GM18517 (cell line): ENCODE measurements around the gene NHSL1.

Source experiments
- ATAC-seq: cut with Tn5 transposase; IDR thresholded peaks from one replicate; pipeline ENCODE4 v1.9.1; 2021; ENCODE audit warnings: mild to moderate bottlenecking, moderate library complexity; ENCODE audit not compliant: unreplicated experiment

NHSL1 gene

GRCh38 chr6:138405816-138406413 is 93.4 kb downstream of the NHSL1 start:
- ATAC-seq, result no peak

- ATAC-seq, result no peak
Measured at GRCh38 chr6:138404666-138405337, 94.5 kb downstream of the NHSL1 start.

- ATAC-seq, result peak; percentile 62
Measured at GRCh38 chr6:138403801-138404665, 95.3 kb downstream of the NHSL1 start, which contains the start of gene HEBP2. HEBP2 (plus strand) TSS chr6:138404223; CDS start chr6:138404496, 273 bp downstream.

- peak; percentile 25 for ATAC-seq
Measured at GRCh38 chr6:138403324-138403800, 95.9 kb downstream of the NHSL1 start.

GRCh38 chr6:138402838-138403187 is 96.5 kb downstream of the NHSL1 start:
- ATAC-seq, result no peak

GRCh38 chr6:138401960-138402837 is 97.1 kb downstream of the NHSL1 start:
- no peak for ATAC-seq

GRCh38 chr6:138400326-138400725 is 99.0 kb downstream of the NHSL1 start:
- no peak for ATAC-seq

GRCh38 chr6:138397128-138398122 is 101.9 kb downstream of the NHSL1 start:
- ATAC-seq, result no peak

GRCh38 chr6:138396709-138397108 is 102.6 kb downstream of the NHSL1 start:
- ATAC-seq, result no peak

GRCh38 chr6:138393871-138394783 is 105.2 kb downstream of the NHSL1 start:
- no peak for ATAC-seq

- no peak for ATAC-seq
Measured at GRCh38 chr6:138389551-138389950, 109.7 kb downstream of the NHSL1 start.

- ATAC-seq, result no peak
Measured at GRCh38 chr6:138387577-138388368, 111.5 kb downstream of the NHSL1 start.

GRCh38 chr6:138386897-138387296 is 112.4 kb downstream of the NHSL1 start:
- ATAC-seq, result no peak

GRCh38 chr6:138383776-138384175 is 115.5 kb downstream of the NHSL1 start:
- no peak for ATAC-seq

- ATAC-seq, result no peak
Measured at GRCh38 chr6:138382498-138383265, 116.6 kb downstream of the NHSL1 start.

- no peak for ATAC-seq
Measured at GRCh38 chr6:138378463-138378862, 120.8 kb downstream of the NHSL1 start.

- no peak for ATAC-seq
Measured at GRCh38 chr6:138377844-138378243, 121.5 kb downstream of the NHSL1 start, which contains the start of gene SMIM28. SMIM28 (plus strand) TSS chr6:138377905; CDS start chr6:138378073, 168 bp downstream.
